HG03432 (cell line): ENCODE measurements around the gene DOCK10.
A peak's percentile ranks its signal among the peaks of the same experiment; 100 is the strongest.

Experiments used
- ATAC-seq: cut with Tn5 transposase; IDR thresholded peaks from one replicate; pipeline ENCODE4 v1.9.1; 2021; ENCODE audit warnings: mild to moderate bottlenecking, moderate library complexity; ENCODE audit not compliant: unreplicated experiment

DOCK10 gene

GRCh38 chr2:224951723-224952481 is 90.4 kb downstream of the DOCK10 start:
- peak; percentile 31 for ATAC-seq

GRCh38 chr2:224948859-224949258 is 93.4 kb downstream of the DOCK10 start:
- no peak for ATAC-seq

- ATAC-seq: no peak
These were observed 94.3 kb downstream of the DOCK10 start for GRCh38 chr2:224948005-224948404.

GRCh38 chr2:224947566-224947965 is 94.7 kb downstream of the DOCK10 start:
- ATAC-seq: no peak

GRCh38 chr2:224946895-224947294 is 95.4 kb downstream of the DOCK10 start:
- ATAC-seq: peak; percentile 71

- ATAC-seq: peak; percentile 34
These were observed 97.3 kb downstream of the DOCK10 start for GRCh38 chr2:224944707-224945547.

GRCh38 chr2:224943601-224944041 is 98.6 kb downstream of the DOCK10 start:
- peak; percentile 13 for ATAC-seq

GRCh38 chr2:224941960-224942359 is 100.3 kb downstream of the DOCK10 start:
- ATAC-seq: no peak

- ATAC-seq: no peak
These were observed 101.7 kb downstream of the DOCK10 start for GRCh38 chr2:224940618-224941017.

- peak; percentile 64 for ATAC-seq
These were observed 103.6 kb downstream of the DOCK10 start for GRCh38 chr2:224938651-224939182.

- ATAC-seq: peak; percentile 85
These were observed 104.4 kb downstream of the DOCK10 start for GRCh38 chr2:224937887-224938286.

- ATAC-seq: no peak
These were observed 107.6 kb downstream of the DOCK10 start for GRCh38 chr2:224934526-224935188.

GRCh38 chr2:224933431-224933830 is 108.8 kb downstream of the DOCK10 start:
- no peak for ATAC-seq

GRCh38 chr2:224932522-224932921 is 109.7 kb downstream of the DOCK10 start:
- no peak for ATAC-seq

GRCh38 chr2:224931956-224932355 is 110.3 kb downstream of the DOCK10 start:
- no peak for ATAC-seq

- ATAC-seq: no peak
These were observed 111.3 kb downstream of the DOCK10 start for GRCh38 chr2:224930990-224931389.

GRCh38 chr2:224930124-224930523 is 112.1 kb downstream of the DOCK10 start:
- ATAC-seq: no peak

- ATAC-seq: no peak
These were observed 112.8 kb downstream of the DOCK10 start for GRCh38 chr2:224929512-224929911.

- no peak for ATAC-seq
These were observed 114.6 kb downstream of the DOCK10 start for GRCh38 chr2:224927646-224928173.

GRCh38 chr2:224927011-224927410 is 115.3 kb downstream of the DOCK10 start:
- ATAC-seq: no peak

GRCh38 chr2:224925810-224926100 is 116.5 kb downstream of the DOCK10 start:
- ATAC-seq: peak; percentile 40
